IPS DF 4.7 (cell line): ENCODE results near the gene PDE6B.
"Not testable (repeated sequence)": the region's sequence is repeated elsewhere in the genome, so short reads cannot be mapped to it uniquely, and the experiment has no call there.

Source experiments
- DNase-seq: peaks from one replicate; pipeline ENCODE4 v3.0.0-alpha.2; 2013; ENCODE audit warnings: low spot score; ENCODE audit errors: extremely low read depth

Gene PDE6B

GRCh38 chr4:622071-622995, 3.0 kb upstream of the PDE6B start:
- DNase-seq = no peak

GRCh38 chr4:622996-623913, 2.1 kb upstream of the PDE6B start:
- no peak for DNase-seq

- no peak for DNase-seq
Observed at GRCh38 chr4:623914-624566, 1.3 kb upstream of the PDE6B start.

DNA sequence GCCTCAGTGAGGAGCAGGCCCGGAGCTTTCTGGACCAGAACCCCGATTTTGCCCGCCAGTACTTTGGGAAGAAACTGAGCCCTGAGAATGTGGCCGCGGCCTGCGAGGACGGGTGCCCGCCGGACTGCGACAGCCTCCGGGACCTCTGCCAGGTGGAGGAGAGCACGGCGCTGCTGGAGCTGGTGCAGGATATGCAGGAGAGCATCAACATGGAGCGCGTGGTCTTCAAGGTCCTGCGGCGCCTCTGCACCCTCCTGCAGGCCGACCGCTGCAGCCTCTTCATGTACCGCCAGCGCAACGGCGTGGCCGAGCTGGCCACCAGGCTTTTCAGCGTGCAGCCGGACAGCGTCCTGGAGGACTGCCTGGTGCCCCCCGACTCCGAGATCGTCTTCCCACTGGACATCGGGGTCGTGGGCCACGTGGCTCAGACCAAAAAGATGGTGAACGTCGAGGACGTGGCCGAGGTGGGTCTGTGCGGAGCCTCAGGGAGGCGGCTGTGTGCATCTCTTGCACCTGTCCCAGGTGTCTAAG, 323 bp downstream of the PDE6B start:
- no peak for DNase-seq

DNA sequence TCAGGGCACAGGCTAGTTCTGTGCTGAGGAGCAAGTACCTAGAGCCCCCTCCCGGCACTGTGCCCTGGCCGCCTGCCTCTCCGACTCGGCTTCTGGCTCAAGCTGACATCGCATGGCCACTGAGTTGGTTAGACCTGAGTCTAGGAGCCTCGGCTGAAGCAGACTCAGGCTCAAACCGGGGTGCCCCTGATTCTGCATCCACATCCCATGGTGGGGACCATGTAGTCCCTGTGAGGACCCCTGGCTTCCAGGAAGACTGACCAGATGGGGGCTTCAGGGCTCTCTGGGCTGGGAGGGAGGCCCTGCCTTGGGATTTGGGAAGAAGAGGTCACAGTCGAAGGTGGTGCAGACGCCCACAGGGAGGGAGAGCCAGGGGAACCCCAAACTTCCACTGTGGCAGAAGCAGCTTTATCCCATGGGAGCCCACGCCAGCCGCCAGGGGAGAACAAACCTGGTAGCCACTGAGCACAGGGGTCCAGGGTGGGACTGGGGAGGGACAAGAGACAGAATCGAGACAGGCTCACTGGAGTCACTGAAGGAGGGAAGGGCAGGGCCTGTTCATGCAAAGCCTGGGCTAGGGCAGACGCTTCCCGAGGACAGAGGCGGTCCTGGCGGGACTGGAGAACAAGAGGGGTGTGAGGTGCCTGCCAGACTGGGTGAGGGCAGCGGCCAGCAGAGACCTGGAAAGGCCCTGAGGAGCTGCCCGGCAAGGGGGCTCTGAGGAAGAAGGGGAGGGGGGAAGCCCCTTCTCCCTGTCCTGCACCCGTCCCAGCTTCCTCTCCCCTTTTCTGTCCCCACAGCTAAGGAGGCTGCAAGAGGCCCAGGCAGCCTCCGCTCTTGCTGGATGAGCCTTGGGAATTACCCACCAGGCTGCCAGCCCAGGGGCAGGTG, 1.1 kb downstream of the PDE6B start:
- no peak for DNase-seq

DNA sequence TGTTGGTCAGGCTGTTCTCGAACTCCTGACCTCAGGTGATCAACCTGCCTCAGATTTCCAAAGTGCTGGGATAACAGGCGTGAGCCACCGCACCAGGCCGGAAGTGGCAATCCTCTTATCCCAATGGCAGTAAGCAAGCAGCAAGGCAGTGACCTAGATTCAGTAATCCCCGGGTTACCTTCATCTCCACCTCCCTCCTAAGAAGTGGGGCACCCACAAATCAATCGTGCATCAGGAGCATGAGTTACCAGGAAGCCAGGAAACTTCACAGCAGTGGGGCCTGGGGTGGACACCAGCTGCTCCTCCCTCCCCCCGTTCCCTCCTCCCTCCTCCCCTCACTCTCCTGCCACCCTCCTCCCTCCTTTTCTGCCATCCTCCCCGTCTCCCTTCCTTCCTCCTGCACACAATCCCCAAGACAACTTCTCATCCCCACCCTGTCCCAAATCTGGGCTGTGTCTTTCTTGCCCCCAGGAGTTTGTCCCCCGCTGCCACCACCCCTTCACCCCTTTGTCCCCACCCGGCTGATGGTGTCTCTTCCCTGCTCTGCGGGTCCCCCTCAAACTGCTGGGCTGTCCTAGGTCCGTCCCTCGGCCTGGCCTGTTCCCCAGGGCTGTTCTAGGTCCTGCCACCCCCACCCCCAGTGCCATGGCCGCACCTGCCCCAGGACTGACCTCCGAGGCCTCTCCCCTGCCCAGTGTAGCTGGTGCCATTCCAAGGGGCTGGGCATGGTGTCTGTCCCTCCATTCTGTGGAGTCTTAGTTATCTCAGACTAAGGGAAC, 2.2 kb downstream of the PDE6B start:
- no peak for DNase-seq

DNA sequence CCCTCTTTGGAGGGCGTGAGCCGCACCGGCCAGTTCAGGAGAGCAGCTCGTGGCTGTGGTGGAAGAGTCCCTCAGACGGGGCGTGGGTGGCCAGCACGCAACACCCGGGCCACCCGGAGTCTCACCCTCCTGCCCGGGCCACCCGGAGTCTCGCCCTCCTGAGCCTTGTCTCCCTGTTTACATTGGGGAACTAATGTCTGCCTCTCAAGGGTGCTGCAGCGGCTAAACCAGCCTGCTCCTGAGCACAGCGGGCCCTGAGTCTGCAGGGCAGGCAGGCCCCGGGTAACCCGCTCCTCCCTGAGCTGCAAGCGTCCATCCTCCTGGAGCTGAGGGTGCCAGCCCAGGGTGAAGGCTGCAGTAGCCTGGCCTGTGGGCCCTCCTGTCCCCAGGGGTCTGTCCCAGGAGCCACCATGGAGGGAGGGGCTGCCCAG, 3.0 kb downstream of the PDE6B start:
- DNase-seq = no peak

DNA sequence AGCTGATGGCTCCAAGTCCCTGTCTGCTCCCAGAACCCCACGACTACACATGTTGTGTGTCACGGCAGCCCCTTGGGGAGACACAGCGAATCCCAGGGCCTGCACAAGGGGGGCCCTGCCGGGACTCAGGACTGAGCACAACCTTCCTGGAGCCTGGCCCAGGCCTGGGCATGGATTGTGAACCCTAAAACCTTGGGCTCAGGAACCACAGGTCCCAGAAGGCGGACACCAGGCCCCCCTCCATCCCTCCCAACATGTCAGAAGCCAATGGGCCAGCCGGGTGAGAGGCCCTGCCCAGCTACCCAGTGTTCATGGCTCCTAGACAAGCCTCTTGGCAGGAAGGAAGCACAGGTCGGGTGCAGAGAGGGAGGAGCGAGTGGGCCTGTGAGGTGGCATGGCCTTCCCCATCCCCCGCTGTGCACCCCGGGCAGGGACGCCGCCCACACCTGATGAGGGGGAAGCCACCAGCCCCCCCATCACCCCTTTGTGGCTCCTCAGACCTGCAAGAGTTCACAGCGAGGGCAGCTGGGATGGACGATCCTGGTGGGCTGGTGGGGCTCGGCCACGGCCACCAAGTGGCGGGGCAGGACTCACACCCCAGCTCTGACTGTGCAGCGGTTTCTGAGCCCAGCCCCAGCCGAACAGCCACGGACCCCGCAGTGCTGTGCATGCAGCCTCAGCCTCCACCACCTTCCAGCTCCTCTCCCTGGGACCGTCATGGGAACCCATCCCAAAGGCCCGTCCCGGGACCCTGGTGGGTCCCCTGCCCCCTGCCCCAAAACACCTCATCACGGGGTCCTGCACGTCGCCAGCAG, 3.7 kb downstream of the PDE6B start:
- no peak for DNase-seq

- DNase-seq = no peak
Observed at GRCh38 chr4:629636-629914, 4.2 kb downstream of the PDE6B start.

- DNase-seq = no peak
Observed at GRCh38 chr4:629915-630641, 4.7 kb downstream of the PDE6B start.

- DNase-seq = no peak
Observed at GRCh38 chr4:630656-631055, 5.3 kb downstream of the PDE6B start.

GRCh38 chr4:632196-632790, 6.9 kb downstream of the PDE6B start:
- no peak for DNase-seq

DNA sequence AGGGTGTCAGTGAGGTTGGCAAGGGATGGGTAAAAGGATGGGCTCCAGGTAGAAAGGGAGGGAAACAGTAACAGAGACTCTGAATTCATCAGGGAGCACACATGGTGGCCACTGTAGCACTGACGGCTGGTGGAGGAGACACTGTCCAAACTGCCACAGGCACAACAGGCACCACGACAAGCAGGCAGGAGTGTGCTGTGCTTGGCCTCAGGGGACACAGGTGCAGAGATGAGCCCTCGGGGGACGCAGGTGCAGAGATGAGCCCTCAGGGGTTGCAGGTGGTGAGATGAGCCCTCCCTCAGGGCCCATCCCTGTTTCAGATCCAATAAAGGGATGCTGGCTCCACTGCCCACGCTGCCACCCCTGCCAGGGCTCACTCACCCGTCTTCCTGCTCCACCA, 7.6 kb downstream of the PDE6B start:
- no peak for DNase-seq

DNA sequence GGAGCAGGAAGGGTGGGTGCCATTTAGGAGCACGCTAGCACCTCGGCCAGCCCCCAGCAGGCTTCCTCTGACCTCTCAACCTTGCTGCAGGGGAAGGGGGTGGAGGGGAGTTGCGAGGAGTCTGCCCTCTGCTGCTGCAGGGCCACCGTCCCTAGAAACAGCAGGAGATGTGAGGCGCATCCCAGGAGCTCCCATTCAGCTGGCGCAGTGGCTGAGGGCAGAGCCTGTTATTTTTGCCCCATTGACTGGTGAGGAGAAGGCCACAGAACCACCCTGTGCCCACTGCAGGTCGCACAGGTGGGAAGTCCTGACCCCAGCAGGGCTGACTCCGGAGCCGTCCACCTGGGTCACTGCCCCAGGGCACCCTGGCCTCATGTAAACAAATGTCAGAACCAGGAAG, 8.0 kb downstream of the PDE6B start:
- no peak for DNase-seq

- DNase-seq = no peak
Observed at GRCh38 chr4:633976-634598, 8.7 kb downstream of the PDE6B start.

DNA sequence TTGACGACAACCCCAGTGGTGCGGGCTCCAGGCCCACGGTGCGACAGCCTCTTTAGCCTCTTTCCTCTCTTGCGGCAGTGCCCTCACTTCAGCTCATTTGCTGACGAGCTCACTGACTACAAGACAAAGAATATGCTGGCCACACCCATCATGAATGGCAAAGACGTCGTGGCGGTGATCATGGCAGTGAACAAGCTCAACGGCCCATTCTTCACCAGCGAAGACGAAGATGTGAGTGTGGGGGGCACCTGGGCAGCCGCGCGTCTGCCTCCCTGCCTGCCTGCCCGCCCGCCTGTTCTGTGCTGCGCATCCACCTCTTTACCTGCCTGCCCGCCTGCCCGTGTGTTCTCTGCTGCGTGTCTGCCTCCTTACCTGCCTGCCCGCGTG, 9.2 kb downstream of the PDE6B start:
- DNase-seq = no peak

DNA sequence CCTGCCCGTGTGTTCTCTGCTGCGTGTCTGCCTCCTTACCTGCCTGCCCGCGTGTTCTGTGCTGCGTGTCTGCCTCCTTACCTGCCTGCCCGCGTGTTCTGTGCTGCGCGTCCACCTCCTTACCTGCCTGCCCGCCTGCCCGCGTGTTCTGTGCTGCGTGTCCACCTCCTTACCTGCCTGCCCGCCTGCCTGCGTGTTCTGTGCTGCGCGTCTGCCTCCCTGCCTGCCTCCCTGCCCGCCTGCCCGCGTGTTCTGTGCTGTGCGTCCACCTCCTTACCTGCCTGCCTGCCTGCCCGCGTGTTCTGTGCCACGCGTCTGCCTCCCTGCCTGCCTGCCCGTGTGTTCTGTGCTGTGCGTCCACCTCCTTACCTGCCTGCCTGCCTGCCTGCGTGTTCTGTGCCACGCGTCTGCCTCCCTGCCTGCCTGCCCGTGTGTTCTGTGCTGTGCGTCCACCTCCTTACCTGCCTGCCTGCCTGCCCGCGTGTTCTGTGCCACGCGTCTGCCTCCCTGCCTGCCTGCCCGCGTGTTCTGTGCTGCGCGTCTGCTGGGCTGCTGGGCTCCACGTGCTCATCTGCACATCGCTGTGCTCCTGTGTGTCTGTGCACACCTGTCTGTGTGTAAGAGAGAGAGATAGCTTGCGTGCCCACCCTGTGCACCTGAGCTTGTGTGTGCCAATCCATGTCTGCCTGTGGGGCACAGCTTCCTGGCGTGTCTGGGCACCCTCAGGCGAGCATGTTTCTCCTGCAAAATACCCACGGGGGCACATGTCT, 9.9 kb downstream of the PDE6B start:
- not testable (repeated sequence) for DNase-seq
